Trophoblast cell (in vitro differentiated cells and primary cell): ENCODE measurements around the gene COPG2.
"Not testable (repeated sequence)": the region's sequence is repeated elsewhere in the genome, so short reads cannot be mapped to it uniquely, and the experiment has no call there.

Source experiments
- DNase-seq, 2 donors: peaks; one replicate each; pipeline ENCODE4 v3.0.0-alpha.2; 2016
- H2AFZ ChIP-seq: 2 replicates; pipeline ENCODE4 v1.6.1; 2013; ENCODE audit warnings: low read length, moderate library complexity, mild to moderate bottlenecking; ENCODE audit not compliant: insufficient read depth, poor library complexity
- H2AK5ac ChIP-seq: 2 replicates; pipeline ENCODE4 v1.6.1; 2013; ENCODE audit warnings: mild to moderate bottlenecking, low read length
- H2BK120ac ChIP-seq: 2 replicates; pipeline ENCODE4 v1.6.1; 2013; ENCODE audit warnings: low read length, mild to moderate bottlenecking, moderate library complexity; ENCODE audit not compliant: insufficient read depth, poor library complexity
- H2BK12ac ChIP-seq: 2 replicates; pipeline ENCODE4 v1.6.1; 2013; ENCODE audit warnings: mild to moderate bottlenecking, low read length, moderate library complexity
- H2BK5ac ChIP-seq: 2 replicates; pipeline ENCODE4 v1.6.1; 2013; ENCODE audit warnings: low read length, low read depth, moderate library complexity, mild to moderate bottlenecking; ENCODE audit not compliant: poor library complexity
- H3K14ac ChIP-seq: 2 replicates; pipeline ENCODE4 v1.6.1; 2013; ENCODE audit warnings: mild to moderate bottlenecking, low read length
- H3K18ac ChIP-seq: 2 replicates; pipeline ENCODE4 v1.6.1; 2013; ENCODE audit warnings: mild to moderate bottlenecking, low read length
- H3K23ac ChIP-seq: 2 replicates; pipeline ENCODE4 v1.6.1; 2013; ENCODE audit warnings: low read length
- H3K27ac ChIP-seq: 2 replicates; pipeline ENCODE4 v1.5.1; 2013; ENCODE audit warnings: low read depth, mild to moderate bottlenecking, inconsistent platforms, low read length, moderate library complexity
- H3K27me3 ChIP-seq: 2 replicates; pipeline ENCODE4 v1.6.1; 2013; ENCODE audit warnings: inconsistent platforms, mild to moderate bottlenecking, low read length, moderate library complexity; ENCODE audit not compliant: insufficient read depth
- H3K36me3 ChIP-seq, 2 experiments: 1 replicate in 1 of 2; 2 replicates in 1 of 2; pipeline ENCODE4 v1.6.1; 2013; ENCODE audit warnings: low read length in 2 of 2, mild to moderate bottlenecking in 2 of 2, moderate library complexity in 1 of 2; ENCODE audit not compliant: insufficient read depth in 2 of 2, control insufficient read depth in 1 of 2
- H3K4ac ChIP-seq: 2 replicates; pipeline ENCODE4 v1.6.1; 2013; ENCODE audit warnings: low read depth, mild to moderate bottlenecking, low read length, moderate library complexity
- H3K4me1 ChIP-seq, 2 experiments: 1 replicate in 1 of 2; 2 replicates in 1 of 2; pipeline ENCODE4 v1.6.1; 2013; ENCODE audit warnings: low read length in 2 of 2, mild to moderate bottlenecking in 2 of 2, moderate library complexity in 1 of 2; ENCODE audit not compliant: insufficient read depth in 2 of 2, control insufficient read depth in 1 of 2
- H3K4me2 ChIP-seq: 2 replicates; pipeline ENCODE4 v1.6.1; 2013; ENCODE audit warnings: inconsistent platforms, mild to moderate bottlenecking, low read length, moderate library complexity
- H3K4me3 ChIP-seq: 2 replicates; pipeline ENCODE4 v1.5.1; 2013; ENCODE audit warnings: mild to moderate bottlenecking, low read depth, low read length, inconsistent platforms
- H3K79me1 ChIP-seq: one replicate; pipeline ENCODE4 v1.6.1; 2013; ENCODE audit warnings: low read length
- H3K79me2 ChIP-seq: 2 replicates; pipeline ENCODE4 v1.6.1; 2013; ENCODE audit warnings: low read length, mild to moderate bottlenecking; ENCODE audit not compliant: control insufficient read depth, insufficient read depth, poor library complexity
- H3K9ac ChIP-seq: 2 replicates; pipeline ENCODE4 v1.6.1; 2013; ENCODE audit warnings: mild to moderate bottlenecking, low read length
- H3K9me3 ChIP-seq: 2 replicates; pipeline ENCODE4 v1.6.1; 2013; ENCODE audit warnings: low read depth, mild to moderate bottlenecking, control low read depth, inconsistent platforms, low read length; ENCODE audit not compliant: insufficient read depth
- H4K12ac ChIP-seq: 2 replicates; pipeline ENCODE4 v1.6.1; 2013; ENCODE audit warnings: low read depth, mild to moderate bottlenecking, low read length, moderate library complexity
- H4K8ac ChIP-seq: 2 replicates; pipeline ENCODE4 v1.6.1; 2013; ENCODE audit warnings: low read depth, mild to moderate bottlenecking, low read length, moderate library complexity
- H4K91ac ChIP-seq: one replicate; pipeline ENCODE4 v1.6.1; 2013; ENCODE audit warnings: low read depth, mild to moderate bottlenecking, low read length, moderate library complexity
- WGBS: extraction: QIAGEN DNeasy Blood & Tissue Kit; methylation state at CpG from one replicate; pipeline ENCODE4 v1.1.7; 2013; ENCODE audit warnings: missing lambda C conversion rate; ENCODE audit not compliant: insufficient read length, insufficient coverage; ENCODE audit errors: extremely low coverage; 5-methylcytosine and 5-hydroxymethylcytosine counted together

The COPG2 gene

DNA sequence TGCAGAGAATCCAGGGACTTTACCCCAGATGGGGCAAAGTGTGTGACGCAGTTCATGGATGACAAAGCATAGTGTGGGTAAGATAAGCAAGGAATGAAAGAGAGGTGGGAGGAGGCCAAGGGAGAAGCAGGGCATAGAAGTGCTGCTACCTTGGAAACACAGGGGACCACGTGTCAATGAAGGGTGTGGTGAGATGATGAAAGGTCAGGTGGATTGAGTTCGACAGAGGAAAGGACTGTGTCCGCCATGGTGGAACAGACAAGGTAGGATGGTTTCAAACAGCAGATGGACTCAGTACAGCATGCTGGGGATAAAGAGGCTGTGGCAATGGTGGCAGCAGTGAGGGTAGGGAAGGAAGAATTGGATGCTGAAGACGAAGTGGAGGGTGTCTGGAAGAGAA is 143.9 kb downstream of the COPG2 start:
- H2BK5ac ChIP-seq: no peak overlapping the region
- H3K9ac ChIP-seq: no peak overlapping the region
- no peak overlapping the region for H2BK12ac ChIP-seq
- no peak overlapping the region for H3K23ac ChIP-seq
- H2AK5ac ChIP-seq: no peak overlapping the region
- H3K4ac ChIP-seq: no peak overlapping the region
- H4K91ac ChIP-seq: no peak overlapping the region
- no peak overlapping the region for H2BK120ac ChIP-seq
- DNase-seq: no peak
- no peak overlapping the region for H3K4me3 ChIP-seq
- no peak overlapping the region for H3K14ac ChIP-seq
- H3K79me2 ChIP-seq: no peaks in the 10 kb centered on the region
- peaks cover 2 to 8% of the 10 kb centered on the region in 2 experiments for H3K36me3 ChIP-seq
- H3K27ac ChIP-seq: no peak overlapping the region
- H3K4me1 ChIP-seq: peaks cover 0 to 3% of the 10 kb centered on the region in 2 experiments
- no peak overlapping the region for H3K18ac ChIP-seq
- no CpG with 5 or more reads among the region's 5 CpGs for WGBS
- no peak overlapping the region for H2AFZ ChIP-seq
- no peak overlapping the region for H3K4me2 ChIP-seq
- no peaks in the 10 kb centered on the region for H3K27me3 ChIP-seq
- no peaks in the 10 kb centered on the region for H3K9me3 ChIP-seq
- no peak overlapping the region for H4K8ac ChIP-seq
- H3K79me1 ChIP-seq: no peaks in the 10 kb centered on the region
- H4K12ac ChIP-seq: no peak overlapping the region

DNA sequence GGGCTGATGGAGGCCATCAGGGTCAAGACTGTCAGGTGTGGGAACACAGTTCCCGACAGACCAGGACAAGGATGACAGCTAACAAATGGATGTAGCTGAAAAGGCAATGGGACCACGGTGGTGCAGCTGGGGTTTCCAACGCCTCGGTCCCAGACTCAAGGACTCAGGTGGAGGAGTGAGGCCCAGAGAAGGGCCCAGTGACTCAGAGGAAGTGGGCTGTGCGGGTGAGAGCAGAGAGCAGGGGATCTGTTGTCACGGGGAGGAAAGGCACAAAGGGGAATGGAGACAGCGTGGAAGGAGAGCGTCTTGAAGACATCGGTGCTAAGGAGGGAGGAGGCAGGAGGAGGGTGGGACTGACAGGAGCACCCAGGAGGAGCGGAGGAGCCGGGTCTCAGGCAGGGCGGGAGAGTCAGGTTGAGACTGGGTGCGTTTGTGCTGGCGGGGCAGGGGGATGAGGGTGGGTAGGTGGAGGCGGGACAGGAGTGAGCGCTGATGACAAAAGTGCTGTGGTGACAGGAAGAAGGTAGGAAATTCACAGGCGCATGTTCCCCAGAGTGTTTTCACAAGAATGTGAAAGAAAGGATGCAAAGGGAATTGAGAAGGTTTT is 144.9 kb downstream of the COPG2 start:
- not testable (repeated sequence) for H3K23ac ChIP-seq, H2AK5ac ChIP-seq, H4K12ac ChIP-seq, H3K9me3 ChIP-seq, H3K27ac ChIP-seq, H2BK12ac ChIP-seq, H3K4me2 ChIP-seq, H3K4me3 ChIP-seq, H3K14ac ChIP-seq, H3K27me3 ChIP-seq, H2BK5ac ChIP-seq, H3K4me1 ChIP-seq, H3K79me2 ChIP-seq, H3K36me3 ChIP-seq, H3K79me1 ChIP-seq, H4K8ac ChIP-seq, H3K4ac ChIP-seq, H3K9ac ChIP-seq, H4K91ac ChIP-seq, H2AFZ ChIP-seq, H2BK120ac ChIP-seq, H3K18ac ChIP-seq, DNase-seq
- no CpG with 5 or more reads among the region's 17 CpGs for WGBS

DNA sequence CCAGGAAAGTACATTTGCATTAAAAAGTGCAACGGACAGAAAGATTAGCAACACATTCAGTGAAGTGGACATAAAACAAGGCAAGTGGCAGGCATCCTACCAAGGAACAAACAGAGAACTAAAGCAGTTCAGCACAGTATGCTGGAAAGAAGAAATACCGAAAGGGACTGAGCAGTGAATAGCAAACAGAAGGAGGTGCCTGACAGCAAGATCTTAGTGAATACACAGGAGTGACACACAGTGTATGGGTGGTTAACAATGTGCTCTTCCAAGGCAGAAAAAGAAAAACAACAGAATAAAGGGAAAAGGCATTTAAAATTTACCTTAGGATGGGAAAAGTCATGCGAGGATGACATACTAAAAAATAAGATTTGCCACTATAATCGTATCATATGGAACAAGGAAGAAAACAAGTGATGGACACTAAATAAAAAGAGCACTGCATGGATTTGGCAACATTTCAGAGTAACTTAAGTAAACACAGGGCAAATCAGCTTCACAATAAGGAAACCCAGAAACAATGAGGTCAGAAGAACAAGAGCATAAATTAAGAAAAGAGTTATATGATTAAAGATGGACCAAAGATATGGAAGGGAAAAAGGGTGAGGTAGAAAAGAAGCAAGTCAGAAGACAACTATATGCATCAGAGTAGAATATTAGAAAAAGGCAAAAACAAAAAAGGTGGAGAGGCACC is 147.1 kb downstream of the COPG2 start:
- no peak overlapping the region for H3K4me2 ChIP-seq
- H2AFZ ChIP-seq: no peak overlapping the region
- H3K27me3 ChIP-seq: no peaks in the 10 kb centered on the region
- no peak overlapping the region for H3K23ac ChIP-seq
- no peak overlapping the region for H3K27ac ChIP-seq
- no peak overlapping the region for H3K18ac ChIP-seq
- H2AK5ac ChIP-seq: no peak overlapping the region
- no peak overlapping the region for H4K12ac ChIP-seq
- H3K4me3 ChIP-seq: no peak overlapping the region
- no peak overlapping the region for H4K91ac ChIP-seq
- H3K9me3 ChIP-seq: no peaks in the 10 kb centered on the region
- H3K14ac ChIP-seq: no peak overlapping the region
- peaks cover 2 to 4% of the 10 kb centered on the region in 2 experiments for H3K36me3 ChIP-seq
- H2BK5ac ChIP-seq: no peak overlapping the region
- no CpG with 5 or more reads among the region's 4 CpGs for WGBS
- H2BK12ac ChIP-seq: no peak overlapping the region
- H3K4ac ChIP-seq: no peak overlapping the region
- no peak overlapping the region for H4K8ac ChIP-seq
- no peak overlapping the region for H3K9ac ChIP-seq
- H3K4me1 ChIP-seq: no peaks in the 10 kb centered on the region
- no peaks in the 10 kb centered on the region for H3K79me2 ChIP-seq
- H3K79me1 ChIP-seq: no peaks in the 10 kb centered on the region
- DNase-seq: no peak
- no peak overlapping the region for H2BK120ac ChIP-seq

DNA sequence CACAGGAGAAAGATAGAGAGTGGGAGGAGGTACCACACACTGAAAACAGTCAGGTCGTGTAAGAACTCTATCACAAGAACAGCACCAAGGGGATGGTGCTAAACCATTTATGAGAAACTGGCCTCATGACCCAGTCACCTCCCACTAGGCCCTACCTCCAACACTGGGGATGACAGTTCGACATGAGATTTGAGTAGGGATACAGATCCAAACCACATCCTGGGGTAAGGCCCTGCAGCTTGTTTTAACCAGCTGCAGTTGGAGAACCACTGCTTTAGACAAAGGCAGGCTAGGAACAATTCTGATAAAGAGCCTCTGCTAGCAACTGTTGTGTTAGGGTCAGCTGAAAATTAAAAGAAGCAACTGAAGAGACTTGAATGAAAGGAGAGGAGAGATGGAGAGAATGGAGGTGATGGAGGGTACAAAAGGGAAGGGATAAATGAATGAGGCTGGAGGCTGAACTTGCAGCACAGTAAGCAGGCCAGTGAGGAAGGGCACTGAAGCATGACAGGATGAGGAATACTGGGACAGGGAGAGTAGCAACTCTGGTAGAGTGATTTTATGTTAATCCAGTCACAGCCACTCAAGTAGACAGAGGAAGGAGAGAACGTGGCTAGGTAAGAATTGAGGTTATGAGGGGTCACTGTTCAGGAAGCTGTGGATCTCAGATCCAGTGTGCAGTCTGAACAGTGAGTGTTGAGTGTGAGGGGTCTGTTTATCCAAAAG is 153.1 kb downstream of the COPG2 start:
- no peak overlapping the region for H2AK5ac ChIP-seq
- H3K4me3 ChIP-seq: no peak overlapping the region
- H4K12ac ChIP-seq: no peak overlapping the region
- H2BK5ac ChIP-seq: no peak overlapping the region
- H3K79me1 ChIP-seq: no peaks in the 10 kb centered on the region
- H2BK120ac ChIP-seq: no peak overlapping the region
- DNase-seq: no peak
- no CpG with 5 or more reads among the region's 3 CpGs for whole genome bisulfite sequencing
- H2BK12ac ChIP-seq: no peak overlapping the region
- no peaks in the 10 kb centered on the region for H3K4me1 ChIP-seq
- H4K8ac ChIP-seq: no peak overlapping the region
- H3K18ac ChIP-seq: no peak overlapping the region
- H3K9me3 ChIP-seq: peaks cover 1% of the 10 kb centered on the region
- H3K14ac ChIP-seq: no peak overlapping the region
- H2AFZ ChIP-seq: no peak overlapping the region
- no peak overlapping the region for H3K4me2 ChIP-seq
- H3K27me3 ChIP-seq: no peaks in the 10 kb centered on the region
- H4K91ac ChIP-seq: no peak overlapping the region
- H3K79me2 ChIP-seq: no peaks in the 10 kb centered on the region
- no peak overlapping the region for H3K27ac ChIP-seq
- peaks cover 0 to 4% of the 10 kb centered on the region in 2 experiments for H3K36me3 ChIP-seq
- H3K4ac ChIP-seq: no peak overlapping the region
- no peak overlapping the region for H3K23ac ChIP-seq
- H3K9ac ChIP-seq: no peak overlapping the region
